GM21390 (cell line): ENCODE results near the gene CELA3B.
"Not testable (repeated sequence)": the region's sequence is repeated elsewhere in the genome, so short reads cannot be mapped to it uniquely, and the experiment has no call there.

Experiments used
- ATAC-seq: cut with Tn5 transposase; IDR thresholded peaks from one replicate; pipeline ENCODE4 v1.9.1; 2021; ENCODE audit not compliant: unreplicated experiment

Gene CELA3B

GRCh38 chr1:21974699-21975098 is 2.1 kb upstream of the CELA3B start:
- not testable (repeated sequence) for ATAC-seq

- ATAC-seq, result not testable (repeated sequence)
Measured at GRCh38 chr1:21975296-21975695, 1.5 kb upstream of the CELA3B start.

- not testable (repeated sequence) for ATAC-seq
Measured at GRCh38 chr1:21978209-21978608, 1.4 kb downstream of the CELA3B start.

- ATAC-seq, result not testable (repeated sequence)
Measured at GRCh38 chr1:21980515-21981220, 3.8 kb downstream of the CELA3B start.

GRCh38 chr1:21981253-21981652 is 4.4 kb downstream of the CELA3B start:
- not testable (repeated sequence) for ATAC-seq

- ATAC-seq, result not testable (repeated sequence)
Measured at GRCh38 chr1:21982122-21982521, 5.3 kb downstream of the CELA3B start.

- not testable (repeated sequence) for ATAC-seq
Measured at GRCh38 chr1:21983539-21983938, 6.7 kb downstream of the CELA3B start.

GRCh38 chr1:21985893-21986292 is 9.1 kb downstream of the CELA3B start:
- ATAC-seq, result not testable (repeated sequence)

GRCh38 chr1:21986386-21986785 is 9.6 kb downstream of the CELA3B start:
- not testable (repeated sequence) for ATAC-seq

- not testable (repeated sequence) for ATAC-seq
Measured at GRCh38 chr1:21989672-21990393, 13.0 kb downstream of the CELA3B start.

GRCh38 chr1:21992186-21992585 is 15.4 kb downstream of the CELA3B start:
- ATAC-seq, result not testable (repeated sequence)

- ATAC-seq, result not testable (repeated sequence)
Measured at GRCh38 chr1:21994716-21995115, 17.9 kb downstream of the CELA3B start.

- not testable (repeated sequence) for ATAC-seq
Measured at GRCh38 chr1:21996663-21996970, 19.8 kb downstream of the CELA3B start.

- ATAC-seq, result not testable (repeated sequence)
Measured at GRCh38 chr1:21997891-21998623, 21.2 kb downstream of the CELA3B start.

GRCh38 chr1:21998624-21999294 is 21.9 kb downstream of the CELA3B start:
- not testable (repeated sequence) for ATAC-seq

- not testable (repeated sequence) for ATAC-seq
Measured at GRCh38 chr1:21999645-22000044, 22.8 kb downstream of the CELA3B start.

GRCh38 chr1:22001409-22001808 is 24.6 kb downstream of the CELA3B start, which contains the start of gene CELA3A:
TSS of gene CELA3A (plus strand) at chr1:22001657. CDS start at chr1:22001675, 18 bp downstream.
- no peak for ATAC-seq

- ATAC-seq, result not testable (repeated sequence)
Measured at GRCh38 chr1:22002461-22002860, 25.6 kb downstream of the CELA3B start.

GRCh38 chr1:22002875-22003274 is 26.1 kb downstream of the CELA3B start:
- ATAC-seq, result not testable (repeated sequence)

- not testable (repeated sequence) for ATAC-seq
Measured at GRCh38 chr1:22003959-22004358, 27.1 kb downstream of the CELA3B start.
